Suprapubic skin (tissue), 4 donors: ENCODE data around the gene SPRED1. TPM values are rescaled to one million over a fixed set of nuclear protein-coding genes. Genes with fewer than 3 reads are reported as not detected.

Source experiments
- DNase-seq, 2 donors: peaks; one replicate each; pipeline ENCODE4 v3.0.0-alpha.2; 2019; ENCODE audit warnings: low spot score in 2 of 2
- H3K27ac ChIP-seq: fragments of 200-600 bp; sonication (generic); one replicate; pipeline ENCODE4 v1.5.1; 2019
- H3K27me3 ChIP-seq: fragments of 200-600 bp; sonication (generic); one replicate; pipeline ENCODE4 v1.5.1; 2019
- H3K36me3 ChIP-seq: fragments of 200-600 bp; sonication (generic); one replicate; pipeline ENCODE4 v1.5.1; 2019
- H3K4me1 ChIP-seq: fragments of 200-600 bp; sonication (generic); one replicate; pipeline ENCODE4 v1.5.1; 2019
- H3K4me3 ChIP-seq: fragments of 200-600 bp; sonication (generic); one replicate; pipeline ENCODE4 v1.5.1; 2019; ENCODE audit warnings: mild to moderate bottlenecking
- H3K9me3 ChIP-seq: fragments of 200-600 bp; sonication (generic); one replicate; pipeline ENCODE4 v1.5.1; 2019
- CTCF ChIP-seq, 2 donors: fragments of 200-600 bp in 1 of 2; fragments of 450-650 bp in 1 of 2; sonication (generic) in 1 of 2; IDR thresholded peaks; one replicate each; pipeline ENCODE4 v1.5.1; 2016 to 2019; ENCODE audit warnings: antibody characterized with exemption in 2 of 2, mild to moderate bottlenecking in 1 of 2, moderate library complexity in 1 of 2
- EP300 ChIP-seq: sonication (generic); formaldehyde crosslinking; IDR thresholded peaks from one replicate; pipeline ENCODE4 v1.6.1; 2017; ENCODE audit warnings: antibody characterized with exemption
- POLR2A ChIP-seq, 2 donors: fragments of 450-650 bp; IDR thresholded peaks; one replicate each; pipeline ENCODE4 v1.6.1; 2017; ENCODE audit warnings: antibody characterized with exemption in 2 of 2, mild to moderate bottlenecking in 2 of 2, moderate library complexity in 2 of 2
- POLR2AphosphoS5 ChIP-seq, 3 donors: sonication (generic); formaldehyde crosslinking; IDR thresholded peaks; one replicate each; pipeline ENCODE4 v1.6.1; 2017; ENCODE audit warnings: antibody characterized with exemption in 3 of 3
- WGBS: methylation state at CpG from one replicate; pipeline ENCODE4 v1.1.5; 2018; 5-methylcytosine and 5-hydroxymethylcytosine counted together
- total RNA-seq, 4 donors: library from RNA; depleted of rRNA; stranded (reverse); fragments of >200 nt; gene quantifications; one replicate each; pipeline ENCODE4 v1.1.0, GENCODE V29; 2016

The SPRED1 gene
- total RNA-seq, 4 donors from 2014 or later, result 8.8 to 17.6 (median 12.8) TPM

- DNase-seq, result no peak
- no peak for TF ChIP-seq POLR2AphosphoS5 (IDR thresholded peaks at IDR 0.05)
- no peaks in the 10 kb centered on the region for H3K9me3 ChIP-seq
- H3K27me3 ChIP-seq, result no peaks in the 10 kb centered on the region
- 0% methylated on average over 1 of the region's 1 CpG for WGBS
- H3K4me3 ChIP-seq, result no peak overlapping the region
- H3K4me1 ChIP-seq, result no peaks in the 10 kb centered on the region
- no peak overlapping the region for H3K27ac ChIP-seq
- no peaks in the 10 kb centered on the region for H3K36me3 ChIP-seq
These were observed 82.5 kb downstream of the SPRED1 start for GRCh38 chr15:38335116-38335515.

GRCh38 chr15:38344351-38344750 is 91.7 kb downstream of the SPRED1 start:
- Histone ChIP-seq H3K27me3 (no peaks in the 10 kb centered on the region), H3K27ac (no peak overlapping the region), H3K4me3 (no peak overlapping the region), H3K4me1 (no peaks in the 10 kb centered on the region), H3K9me3 (no peaks in the 10 kb centered on the region), H3K36me3 (peaks cover 3% of the 10 kb centered on the region)
- TF ChIP-seq POLR2A (IDR thresholded peaks at IDR 0.05), result no peak
- no peak for TF ChIP-seq POLR2AphosphoS5 (IDR thresholded peaks at IDR 0.05)
- TF ChIP-seq EP300, result no peak
- no peak for TF ChIP-seq CTCF (IDR thresholded peaks at IDR 0.05)
- no peak for DNase-seq
- WGBS, result 97% methylated on average over 2 of the region's 2 CpGs

GRCh38 chr15:38349251-38349650 is 96.6 kb downstream of the SPRED1 start:
- no peaks in the 10 kb centered on the region for H3K9me3 ChIP-seq
- peaks cover 24% of the 10 kb centered on the region for H3K36me3 ChIP-seq
- no peak for TF ChIP-seq POLR2A (IDR thresholded peaks at IDR 0.05)
- no peak for TF ChIP-seq EP300
- no peak for TF ChIP-seq POLR2AphosphoS5 (IDR thresholded peaks at IDR 0.05)
- no peak for TF ChIP-seq CTCF (IDR thresholded peaks at IDR 0.05)
- H3K27me3 ChIP-seq, result no peaks in the 10 kb centered on the region
- H3K4me1 ChIP-seq, result no peaks in the 10 kb centered on the region
- H3K27ac ChIP-seq, result no peak overlapping the region
- 79% methylated on average over 3 of the region's 3 CpGs for WGBS
- DNase-seq, result no peak
- H3K4me3 ChIP-seq, result no peak overlapping the region

GRCh38 chr15:38351466-38351865 is 98.8 kb downstream of the SPRED1 start:
- Histone ChIP-seq H3K27me3 (no peaks in the 10 kb centered on the region), H3K9me3 (no peaks in the 10 kb centered on the region), H3K36me3 (peaks cover 21% of the 10 kb centered on the region), H3K27ac (no peak overlapping the region), H3K4me3 (no peak overlapping the region), H3K4me1 (no peaks in the 10 kb centered on the region)
- 71% methylated on average over 8 of the region's 8 CpGs for WGBS
- TF ChIP-seq POLR2A (IDR thresholded peaks at IDR 0.05) (no peak), EP300 (no peak), CTCF (IDR thresholded peaks at IDR 0.05) (no peak), POLR2AphosphoS5 (IDR thresholded peaks at IDR 0.05) (no peak)
- DNase-seq, result no peak

GRCh38 chr15:38354315-38354929 is 101.8 kb downstream of the SPRED1 start:
- Histone ChIP-seq H3K4me1 (no peaks in the 10 kb centered on the region), H3K36me3 (peaks cover 21% of the 10 kb centered on the region), H3K4me3 (no peak overlapping the region), H3K9me3 (no peaks in the 10 kb centered on the region), H3K27me3 (no peaks in the 10 kb centered on the region), H3K27ac (no peak overlapping the region)
- TF ChIP-seq POLR2A (IDR thresholded peaks at IDR 0.05), result no peak
- no peak for TF ChIP-seq POLR2AphosphoS5 (IDR thresholded peaks at IDR 0.05)
- TF ChIP-seq CTCF (IDR thresholded peaks at IDR 0.05), result peak; percentile 56 to 65
- no peak for TF ChIP-seq EP300
- peak in 1 of 2 donors; percentile 66 for DNase-seq
- 36% methylated on average over 3 of the region's 3 CpGs for WGBS

- 73% methylated on average over 3 of the region's 3 CpGs for WGBS
- peaks cover 3% of the 10 kb centered on the region for H3K4me1 ChIP-seq
- no peaks in the 10 kb centered on the region for H3K36me3 ChIP-seq
- no peak overlapping the region for H3K4me3 ChIP-seq
- H3K27me3 ChIP-seq, result no peaks in the 10 kb centered on the region
- no peak for TF ChIP-seq EP300
- TF ChIP-seq POLR2A (IDR thresholded peaks at IDR 0.05), result no peak
- no peak for TF ChIP-seq CTCF (IDR thresholded peaks at IDR 0.05)
- no peak for TF ChIP-seq POLR2AphosphoS5 (IDR thresholded peaks at IDR 0.05)
- no peaks in the 10 kb centered on the region for H3K9me3 ChIP-seq
- no peak for DNase-seq
- H3K27ac ChIP-seq, result no peak overlapping the region
These were observed 109.7 kb downstream of the SPRED1 start for GRCh38 chr15:38362355-38362754.
